Limb (tissue), 2 donors: ENCODE measurements around the gene ACSM4.
"Not testable (repeated sequence)": the region's sequence is repeated elsewhere in the genome, so short reads cannot be mapped to it uniquely, and the experiment has no call there.

ENCODE experiments used
- DNase-seq, 2 donors: peaks; one replicate each; pipeline ENCODE4 v3.0.0-alpha.2; 2016; ENCODE audit errors: extremely low spot score in 2 of 2

Gene ACSM4, protein sequence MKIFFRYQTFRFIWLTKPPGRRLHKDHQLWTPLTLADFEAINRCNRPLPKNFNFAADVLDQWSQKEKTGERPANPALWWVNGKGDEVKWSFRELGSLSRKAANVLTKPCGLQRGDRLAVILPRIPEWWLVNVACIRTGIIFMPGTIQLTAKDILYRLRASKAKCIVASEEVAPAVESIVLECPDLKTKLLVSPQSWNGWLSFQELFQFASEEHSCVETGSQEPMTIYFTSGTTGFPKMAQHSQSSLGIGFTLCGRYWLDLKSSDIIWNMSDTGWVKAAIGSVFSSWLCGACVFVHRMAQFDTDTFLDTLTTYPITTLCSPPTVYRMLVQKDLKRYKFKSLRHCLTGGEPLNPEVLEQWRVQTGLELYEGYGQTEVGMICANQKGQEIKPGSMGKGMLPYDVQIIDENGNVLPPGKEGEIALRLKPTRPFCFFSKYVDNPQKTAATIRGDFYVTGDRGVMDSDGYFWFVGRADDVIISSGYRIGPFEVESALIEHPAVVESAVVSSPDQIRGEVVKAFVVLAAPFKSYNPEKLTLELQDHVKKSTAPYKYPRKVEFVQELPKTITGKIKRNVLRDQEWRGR

DNA sequence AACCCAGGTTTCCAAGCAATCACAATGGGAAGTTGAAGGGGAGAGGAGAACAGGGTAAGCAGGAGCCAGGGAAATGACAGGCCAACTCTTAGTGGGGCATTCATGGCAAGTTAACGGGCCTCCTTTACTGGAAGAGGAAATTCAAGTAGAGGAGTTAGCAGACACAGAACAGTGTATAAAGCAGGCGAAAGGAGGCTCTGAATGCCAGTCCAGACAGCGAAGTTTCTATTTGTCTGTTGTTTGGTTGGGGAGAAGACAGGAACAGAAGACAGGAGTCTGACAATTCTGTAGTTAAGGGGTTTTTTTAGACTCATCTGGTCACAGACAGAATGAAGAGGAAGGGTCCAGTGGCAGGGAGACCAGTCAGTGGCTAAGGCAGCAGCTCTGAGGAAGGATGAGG is at the start of gene ACSM4:
TSS of gene ACSM4 (plus strand) at position 301 of the 400 bp plus-strand sequence. CDS start 260 bp downstream, outside the sequence.
- DNase-seq, result no peak

DNA sequence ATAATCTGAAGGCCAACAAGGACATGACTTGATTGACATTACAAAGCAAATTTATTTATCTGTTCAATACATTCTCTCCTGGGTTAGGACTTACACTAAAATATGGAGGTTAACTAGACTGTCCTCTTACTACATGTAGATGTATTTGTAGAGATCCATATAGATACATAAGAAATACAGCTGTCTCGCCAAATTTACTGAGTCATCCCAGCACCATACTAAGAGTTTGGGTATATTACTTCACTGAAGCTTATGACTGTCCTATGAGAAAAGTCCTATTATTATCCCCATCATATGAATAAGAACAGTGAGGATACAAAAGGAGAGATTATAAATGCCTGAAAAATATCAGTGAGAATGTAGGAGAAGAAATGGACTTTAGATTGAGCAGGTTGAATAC is 44.8 kb upstream of the ACSM4 start:
- DNase-seq, result no peak

DNA sequence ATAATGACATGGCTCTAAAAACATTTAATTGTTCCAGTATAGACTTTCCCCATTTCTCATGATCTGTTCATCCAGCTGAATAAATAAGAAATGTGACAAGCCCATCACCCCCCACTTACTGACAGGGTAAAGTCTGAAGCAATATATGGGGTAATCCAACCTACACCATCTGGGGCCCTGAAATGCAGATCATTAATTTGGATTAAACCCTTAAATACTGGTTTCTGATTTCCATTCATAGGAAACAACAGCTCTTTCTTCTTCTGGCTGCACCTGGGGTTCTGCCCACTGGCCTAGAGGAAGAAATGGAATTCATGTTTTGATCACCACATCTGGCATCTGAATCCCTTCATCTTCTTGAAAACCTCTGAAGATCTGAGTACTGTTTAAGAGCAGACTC is 39.3 kb upstream of the ACSM4 start:
- DNase-seq, result no peak

DNA sequence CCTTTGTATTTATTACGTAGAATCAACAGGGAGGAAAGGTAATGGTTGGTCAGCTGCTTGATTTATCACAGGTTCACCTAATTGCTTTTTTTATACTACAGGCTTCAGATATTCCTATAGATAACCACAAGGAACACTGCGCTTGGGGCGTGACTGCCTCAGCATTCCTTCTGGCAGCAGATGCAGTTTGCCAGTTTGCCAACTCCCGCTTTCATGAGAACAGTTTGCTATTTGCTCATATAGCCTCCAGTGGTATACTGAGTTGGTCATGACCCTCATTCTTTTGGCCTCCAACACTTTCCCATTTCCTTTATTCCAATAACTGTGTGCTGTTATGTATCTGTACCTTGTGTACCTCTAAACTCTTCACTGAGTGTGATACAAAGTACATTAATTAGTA is 38.6 kb upstream of the ACSM4 start:
- DNase-seq, result no peak

- no peak for DNase-seq
These were observed 34.6 kb upstream of the ACSM4 start for GRCh38 chr12:7269273-7269672.

DNA sequence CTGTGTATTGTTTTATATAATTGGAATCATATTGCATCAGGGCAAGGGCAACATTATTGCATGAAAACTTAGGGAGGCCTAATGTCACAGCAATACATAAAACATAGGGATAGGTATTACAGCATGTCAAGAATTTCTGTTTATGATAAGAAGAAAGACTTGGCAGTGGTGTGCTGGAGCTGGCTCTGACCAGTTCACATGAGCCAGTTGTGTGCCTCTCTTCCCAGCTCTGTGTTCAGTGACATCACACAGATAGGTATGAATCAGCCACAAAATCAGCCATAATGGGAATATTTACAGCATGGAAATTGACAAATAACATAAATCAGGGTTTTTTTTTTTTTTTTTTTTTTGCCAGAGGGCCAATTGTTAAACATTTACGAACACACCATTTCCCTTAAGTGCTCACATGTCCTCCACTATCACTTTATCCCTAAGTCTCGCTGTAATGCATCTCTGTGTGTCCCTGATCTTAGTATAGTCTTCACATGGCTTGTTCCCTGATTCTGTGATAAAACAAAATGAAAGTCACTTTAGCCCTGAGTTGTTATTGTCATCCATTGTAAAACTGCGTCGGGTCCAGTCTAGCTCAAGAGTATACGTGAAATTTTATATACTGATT is 31.9 kb upstream of the ACSM4 start:
- DNase-seq, result no peak

DNA sequence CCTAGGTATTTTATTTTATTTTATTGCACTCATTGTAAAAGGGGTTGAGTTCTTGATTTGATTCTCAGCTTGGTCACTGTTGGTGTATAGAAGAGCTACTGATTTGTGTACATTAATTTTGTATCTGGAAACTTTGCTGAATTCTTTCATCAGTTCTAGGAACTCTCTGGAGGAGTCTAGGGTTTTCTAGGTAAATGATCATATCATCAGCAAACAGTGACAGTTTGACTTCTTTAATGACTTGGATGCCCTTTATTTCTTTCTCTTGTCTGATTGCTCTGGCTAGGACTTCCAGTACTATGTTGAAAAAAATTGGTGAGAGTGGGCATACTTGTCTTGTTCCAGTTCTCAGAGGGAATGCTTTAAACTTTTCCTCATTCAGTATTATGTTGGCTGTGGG is 28.4 kb upstream of the ACSM4 start:
- not testable (repeated sequence) for DNase-seq

DNA sequence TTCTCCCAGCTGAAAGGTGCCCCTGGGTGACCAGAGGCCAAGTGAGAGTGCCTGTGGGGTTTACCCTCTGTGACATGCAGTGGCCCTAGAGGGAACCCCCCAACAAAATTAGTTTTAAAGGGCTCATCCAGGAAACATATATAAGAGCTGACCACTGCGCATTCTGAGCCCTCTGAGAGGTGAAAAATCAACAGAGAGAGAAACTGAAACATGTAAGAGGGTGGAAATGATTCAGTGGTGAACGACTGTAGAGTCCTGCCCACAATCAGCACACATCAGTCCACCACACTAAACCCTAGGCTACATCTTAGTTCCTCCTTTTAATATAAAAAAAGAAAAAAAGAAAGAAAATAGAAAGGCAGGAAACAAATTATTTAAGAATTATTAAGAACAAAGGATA is 21.0 kb upstream of the ACSM4 start:
- DNase-seq, result no peak

DNA sequence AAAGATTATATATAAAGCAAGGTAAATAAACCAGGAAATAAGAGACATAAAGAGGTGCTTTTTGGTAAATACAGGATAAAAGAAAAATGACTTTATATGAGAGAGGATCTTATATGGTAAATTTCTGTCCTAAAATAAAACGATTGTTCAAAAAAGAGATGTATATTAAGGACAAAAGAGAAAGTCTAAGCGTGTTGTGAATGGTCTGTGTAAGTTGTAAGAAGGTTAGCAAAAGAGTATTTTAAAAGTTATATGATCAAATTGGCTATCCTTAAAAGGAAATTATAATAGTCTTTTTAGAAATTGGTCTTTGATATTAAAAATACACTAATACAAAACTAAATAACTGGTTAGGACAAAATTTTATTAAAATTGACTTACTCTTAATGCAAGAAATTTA is 14.1 kb upstream of the ACSM4 start:
- DNase-seq, result no peak

DNA sequence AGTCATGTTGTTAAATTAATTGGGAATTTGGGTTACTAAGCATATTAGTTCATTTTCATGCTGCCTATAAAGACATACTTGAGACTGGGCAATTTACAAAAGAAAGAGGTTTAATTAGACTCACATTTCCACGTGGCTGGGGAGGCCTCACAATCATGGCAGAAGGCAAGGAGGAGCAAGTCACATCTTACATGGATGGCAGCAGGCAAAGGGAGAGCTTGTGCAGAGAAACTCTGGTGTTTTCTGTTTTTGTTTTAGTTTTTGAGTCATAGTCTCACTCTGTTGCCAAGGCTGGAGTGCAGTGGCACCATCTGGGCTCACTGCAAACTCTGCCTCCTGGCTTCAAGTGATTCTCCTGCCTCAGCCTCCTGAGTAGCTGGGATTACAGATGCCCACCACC is 13.3 kb upstream of the ACSM4 start:
- not testable (repeated sequence) for DNase-seq

DNA sequence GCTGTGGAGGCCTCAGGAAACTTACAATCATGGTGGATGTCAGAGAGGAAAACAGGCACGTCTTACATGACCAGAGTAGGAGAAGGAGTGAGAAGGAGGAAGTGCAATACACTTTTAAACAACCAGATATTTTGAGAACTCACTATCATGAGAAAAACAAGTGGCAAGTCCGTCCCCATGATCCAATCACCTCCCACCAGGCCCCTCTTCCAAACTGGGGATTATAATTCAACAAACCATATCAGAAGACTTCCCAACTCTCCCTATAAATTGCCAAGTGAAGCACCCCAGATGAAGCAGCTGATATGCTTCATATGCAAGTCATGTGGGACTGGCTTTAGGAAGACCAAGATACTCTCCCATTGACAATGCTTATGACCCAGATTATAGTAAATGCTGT is 11.6 kb upstream of the ACSM4 start:
- DNase-seq, result no peak

GRCh38 chr12:7293670-7294069 is 10.2 kb upstream of the ACSM4 start:
- no peak for DNase-seq

DNA sequence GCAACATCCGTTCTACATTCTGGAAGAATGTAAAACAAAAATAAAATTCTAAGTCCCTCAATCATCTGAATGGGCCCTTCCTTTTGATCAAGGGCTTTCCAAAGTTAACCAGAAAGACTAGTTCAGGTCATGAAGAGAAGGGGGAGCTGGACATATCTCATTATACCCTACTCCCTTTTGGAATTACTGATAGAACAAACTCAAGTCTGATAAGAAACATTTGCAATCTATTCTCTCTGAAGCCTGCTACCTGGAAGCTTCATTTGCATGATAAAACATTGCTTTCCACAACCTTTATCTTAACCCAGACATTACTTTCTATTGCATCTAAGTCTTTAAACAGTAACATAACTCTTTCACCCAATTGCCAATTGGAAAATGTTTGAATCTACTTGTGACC is 8.3 kb upstream of the ACSM4 start:
- no peak for DNase-seq

- no peak for DNase-seq
These were observed 6.0 kb upstream of the ACSM4 start for GRCh38 chr12:7297865-7298264.

- DNase-seq, result no peak
These were observed 1.4 kb upstream of the ACSM4 start for GRCh38 chr12:7302266-7302986.

- DNase-seq, result no peak
These were observed 642 bp upstream of the ACSM4 start for GRCh38 chr12:7303230-7303629.

DNA sequence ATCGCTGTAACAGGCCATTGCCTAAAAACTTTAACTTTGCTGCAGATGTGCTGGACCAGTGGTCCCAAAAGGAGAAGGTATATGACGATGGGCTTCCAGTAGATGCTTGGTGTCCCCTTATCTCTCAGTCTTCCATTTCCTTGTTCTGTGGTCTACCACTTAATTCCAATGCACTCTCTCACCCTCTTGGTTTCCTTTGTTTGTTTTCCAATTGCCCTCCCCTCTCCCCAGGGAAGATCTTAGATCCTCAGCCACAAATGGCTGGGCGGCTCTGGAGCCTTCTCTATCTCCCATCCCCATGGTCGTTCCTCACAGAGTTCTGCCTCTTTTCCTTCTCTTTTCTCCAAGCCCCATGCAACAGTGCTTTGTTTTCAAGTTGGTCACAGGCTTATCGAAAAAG is 584 bp downstream of the ACSM4 start:
- DNase-seq, result no peak

- no peak for DNase-seq
These were observed 6.2 kb downstream of the ACSM4 start for GRCh38 chr12:7310070-7310469.

DNA sequence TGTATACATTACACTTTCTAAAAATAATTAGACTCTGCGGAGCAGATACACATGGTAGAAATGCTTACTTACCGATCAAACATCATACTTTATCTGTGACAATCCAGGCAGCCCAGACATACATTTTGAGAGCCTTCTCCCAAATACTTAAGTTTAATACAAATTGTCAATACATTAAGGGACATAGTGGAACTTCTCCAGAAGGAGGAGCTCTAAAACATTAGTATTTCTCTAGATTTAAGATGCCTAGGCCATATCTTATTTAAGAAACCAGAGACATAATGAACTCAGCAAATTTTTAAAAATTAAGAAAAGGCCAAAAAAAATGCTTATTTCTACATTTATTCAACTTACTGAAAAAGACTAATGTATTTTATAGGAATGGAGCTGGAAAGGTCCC is 16.1 kb downstream of the ACSM4 start:
- no peak for DNase-seq

DNA sequence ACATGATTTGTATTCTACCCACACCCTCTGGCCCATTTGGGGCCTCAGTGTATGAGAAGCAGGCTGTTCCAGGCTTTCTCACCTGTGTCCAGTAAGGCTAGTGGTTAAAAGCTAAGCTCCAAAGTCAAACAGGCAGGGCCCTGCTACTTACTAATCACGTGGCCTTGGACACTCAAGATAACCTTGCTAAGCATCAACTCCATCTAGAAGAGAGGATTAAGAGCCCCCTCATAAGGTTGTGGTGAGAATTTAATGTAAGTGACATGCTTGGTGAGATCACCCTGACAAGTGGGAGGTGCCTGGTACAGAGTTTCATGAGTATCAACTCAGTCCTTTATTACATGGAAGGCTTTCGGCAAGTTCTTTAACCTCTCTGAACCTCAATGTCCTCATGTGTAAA is 17.8 kb downstream of the ACSM4 start:
- no peak for DNase-seq

GRCh38 chr12:7322599-7322998 is 18.7 kb downstream of the ACSM4 start:
- no peak for DNase-seq

GRCh38 chr12:7324176-7324575 is 20.3 kb downstream of the ACSM4 start:
- no peak for DNase-seq
